ENCODE results near the gene CHN2.

DNA sequence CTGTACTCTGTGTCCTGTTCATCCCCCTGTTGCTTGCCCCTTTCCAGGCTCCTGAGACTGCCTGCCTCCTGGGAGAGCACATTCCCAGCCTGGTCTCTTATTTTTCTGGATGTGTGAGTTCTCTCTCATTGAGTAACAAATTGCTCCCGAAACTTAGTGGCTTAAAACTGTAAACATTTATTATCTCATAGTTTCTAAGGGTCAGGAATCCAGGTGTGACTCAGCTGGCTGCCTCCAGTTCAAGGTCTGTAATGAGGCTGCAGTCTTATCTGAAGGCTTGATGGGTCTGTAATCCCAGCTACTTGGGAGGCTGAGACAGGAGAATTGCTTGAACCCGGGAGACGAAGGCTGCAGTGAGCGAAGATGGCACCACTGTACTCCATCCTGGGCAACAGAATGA, 315.5 kb downstream of the CHN2 start:
- TF ChIP-seq, protein P1, sequence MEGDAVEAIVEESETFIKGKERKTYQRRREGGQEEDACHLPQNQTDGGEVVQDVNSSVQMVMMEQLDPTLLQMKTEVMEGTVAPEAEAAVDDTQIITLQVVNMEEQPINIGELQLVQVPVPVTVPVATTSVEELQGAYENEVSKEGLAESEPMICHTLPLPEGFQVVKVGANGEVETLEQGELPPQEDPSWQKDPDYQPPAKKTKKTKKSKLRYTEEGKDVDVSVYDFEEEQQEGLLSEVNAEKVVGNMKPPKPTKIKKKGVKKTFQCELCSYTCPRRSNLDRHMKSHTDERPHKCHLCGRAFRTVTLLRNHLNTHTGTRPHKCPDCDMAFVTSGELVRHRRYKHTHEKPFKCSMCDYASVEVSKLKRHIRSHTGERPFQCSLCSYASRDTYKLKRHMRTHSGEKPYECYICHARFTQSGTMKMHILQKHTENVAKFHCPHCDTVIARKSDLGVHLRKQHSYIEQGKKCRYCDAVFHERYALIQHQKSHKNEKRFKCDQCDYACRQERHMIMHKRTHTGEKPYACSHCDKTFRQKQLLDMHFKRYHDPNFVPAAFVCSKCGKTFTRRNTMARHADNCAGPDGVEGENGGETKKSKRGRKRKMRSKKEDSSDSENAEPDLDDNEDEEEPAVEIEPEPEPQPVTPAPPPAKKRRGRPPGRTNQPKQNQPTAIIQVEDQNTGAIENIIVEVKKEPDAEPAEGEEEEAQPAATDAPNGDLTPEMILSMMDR (IDR thresholded peaks at IDR 0.05 in 8 of 11, conservative IDR thresholded peaks at IDR 0.05 in 3 of 11), result no peak
- TF ChIP-seq POLR2A (IDR thresholded peaks at IDR 0.05), result no peak
- TF ChIP-seq POLR2AphosphoS5 (IDR thresholded peaks at IDR 0.05), result no peak

All from spleen (tissue), 7 donors.